Measurements from ENCODE around the gene GPA33.

The GPA33 gene

DNA sequence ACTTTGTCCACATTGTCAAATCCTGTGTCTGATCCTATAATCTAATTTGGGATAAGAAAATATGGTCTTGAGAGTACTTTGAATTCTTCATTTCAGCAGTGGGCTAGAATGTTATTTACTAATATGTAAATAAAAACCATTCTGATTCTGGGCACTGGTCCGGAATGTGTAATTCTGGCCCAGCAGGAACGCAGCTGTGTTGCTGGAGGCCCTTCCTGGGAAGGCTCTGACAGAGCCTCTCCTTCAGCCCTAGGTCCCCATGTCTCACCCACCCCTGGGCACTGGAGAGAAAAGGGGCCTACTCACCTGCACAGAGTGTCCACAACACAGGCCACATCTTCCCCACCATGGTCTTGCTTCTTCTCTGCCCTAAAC lies 251 bp downstream of the GPA33 start:
- no peak overlapping the region for H3K4me3 ChIP-seq (ENCODE audit: low read depth, low read length)
- TF ChIP-seq, protein P1, sequence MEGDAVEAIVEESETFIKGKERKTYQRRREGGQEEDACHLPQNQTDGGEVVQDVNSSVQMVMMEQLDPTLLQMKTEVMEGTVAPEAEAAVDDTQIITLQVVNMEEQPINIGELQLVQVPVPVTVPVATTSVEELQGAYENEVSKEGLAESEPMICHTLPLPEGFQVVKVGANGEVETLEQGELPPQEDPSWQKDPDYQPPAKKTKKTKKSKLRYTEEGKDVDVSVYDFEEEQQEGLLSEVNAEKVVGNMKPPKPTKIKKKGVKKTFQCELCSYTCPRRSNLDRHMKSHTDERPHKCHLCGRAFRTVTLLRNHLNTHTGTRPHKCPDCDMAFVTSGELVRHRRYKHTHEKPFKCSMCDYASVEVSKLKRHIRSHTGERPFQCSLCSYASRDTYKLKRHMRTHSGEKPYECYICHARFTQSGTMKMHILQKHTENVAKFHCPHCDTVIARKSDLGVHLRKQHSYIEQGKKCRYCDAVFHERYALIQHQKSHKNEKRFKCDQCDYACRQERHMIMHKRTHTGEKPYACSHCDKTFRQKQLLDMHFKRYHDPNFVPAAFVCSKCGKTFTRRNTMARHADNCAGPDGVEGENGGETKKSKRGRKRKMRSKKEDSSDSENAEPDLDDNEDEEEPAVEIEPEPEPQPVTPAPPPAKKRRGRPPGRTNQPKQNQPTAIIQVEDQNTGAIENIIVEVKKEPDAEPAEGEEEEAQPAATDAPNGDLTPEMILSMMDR (IDR thresholded peaks at IDR 0.05; ENCODE audit: control insufficient read depth, extremely low read depth, insufficient read depth) = no peak
- no peak for DNase-seq (ENCODE audit: low read depth)

DNA sequence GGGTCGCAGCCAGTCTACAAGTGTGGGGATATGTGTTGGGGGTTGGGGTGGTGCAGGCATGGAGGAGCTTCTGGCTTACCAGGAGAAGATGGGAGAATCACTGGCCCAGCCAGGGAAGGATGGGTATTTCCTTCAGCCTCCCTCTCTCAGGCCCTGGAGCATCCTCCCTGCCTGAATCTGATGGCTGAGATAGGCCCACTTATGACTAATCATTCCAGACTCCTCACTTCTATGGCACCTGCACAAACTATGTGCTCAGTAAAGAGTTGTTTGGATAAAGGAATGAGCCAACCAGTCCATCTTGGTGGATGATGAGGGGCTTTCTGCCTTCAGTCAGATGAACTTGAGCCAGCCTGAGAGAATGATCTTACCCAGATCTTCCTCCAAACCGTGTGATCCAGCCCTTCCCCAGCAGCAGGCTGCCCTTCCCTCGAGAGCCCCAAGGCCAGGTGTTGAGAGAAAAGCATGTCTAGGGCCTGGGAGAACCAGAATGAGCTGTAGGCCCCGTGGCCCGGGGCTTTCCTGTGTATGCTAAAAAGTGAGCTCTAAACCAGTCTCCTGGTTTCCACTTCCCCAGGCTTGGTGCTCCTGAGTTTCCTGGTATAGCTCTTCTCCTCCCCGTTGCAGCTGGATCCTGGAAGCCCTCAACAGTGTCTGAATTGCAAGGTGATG lies 1.3 kb downstream of the GPA33 start:
- DNase-seq (ENCODE audit: low read depth) = no peak
- H3K4me3 ChIP-seq (ENCODE audit: low read depth, low read length) = no peak overlapping the region
- TF ChIP-seq, protein P1 (IDR thresholded peaks at IDR 0.05; ENCODE audit: control insufficient read depth, extremely low read depth, insufficient read depth) = no peak

DNA sequence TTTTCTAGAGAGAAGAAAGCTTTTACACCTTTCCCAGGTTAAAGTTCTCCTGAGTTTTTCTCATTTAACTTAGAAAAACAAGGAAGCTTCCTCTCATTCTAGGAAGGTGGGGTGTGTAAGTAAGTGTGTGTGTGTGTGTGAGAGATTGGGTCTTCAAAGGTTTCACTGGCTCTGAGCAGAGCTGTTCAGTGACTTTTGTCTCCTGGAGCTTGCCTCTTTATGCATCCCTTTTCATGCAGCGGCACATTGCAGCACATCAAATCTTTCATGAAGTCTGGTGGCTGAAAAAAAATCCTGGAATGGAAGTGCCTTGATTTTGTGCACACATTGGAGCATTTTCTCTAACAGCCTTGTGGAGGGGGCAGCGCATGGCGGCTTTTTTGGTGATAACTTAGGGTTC lies 3.4 kb downstream of the GPA33 start:
- H3K4me3 ChIP-seq (ENCODE audit: low read depth, low read length) = no peak overlapping the region
- no peak for DNase-seq (ENCODE audit: low read depth)
- TF ChIP-seq, protein P1 (IDR thresholded peaks at IDR 0.05; ENCODE audit: control insufficient read depth, extremely low read depth, insufficient read depth) = no peak

DNA sequence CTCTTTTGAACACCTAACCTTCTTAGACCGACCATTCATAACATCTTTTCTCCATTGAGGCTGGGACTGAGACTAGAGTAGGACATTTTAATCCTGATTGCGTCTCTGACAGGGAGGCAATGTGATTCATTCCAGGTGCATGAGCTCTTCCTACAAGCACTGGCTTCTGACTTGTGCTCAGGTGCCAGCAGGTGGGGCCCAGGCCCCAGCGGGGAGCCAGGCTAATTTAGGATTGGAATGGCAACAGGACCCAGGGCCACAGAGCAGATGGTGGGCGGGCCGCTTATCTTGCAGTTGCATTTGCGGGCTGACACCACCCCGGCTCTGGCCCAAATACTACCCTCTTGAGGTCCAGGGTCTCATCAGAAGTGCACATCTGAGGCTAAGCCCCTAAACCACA lies 4.1 kb downstream of the GPA33 start:
- no peak overlapping the region for H3K4me3 ChIP-seq (ENCODE audit: low read depth, low read length)
- no peak for DNase-seq (ENCODE audit: low read depth)
- TF ChIP-seq, protein P1 (IDR thresholded peaks at IDR 0.05; ENCODE audit: control insufficient read depth, extremely low read depth, insufficient read depth) = no peak

DNA sequence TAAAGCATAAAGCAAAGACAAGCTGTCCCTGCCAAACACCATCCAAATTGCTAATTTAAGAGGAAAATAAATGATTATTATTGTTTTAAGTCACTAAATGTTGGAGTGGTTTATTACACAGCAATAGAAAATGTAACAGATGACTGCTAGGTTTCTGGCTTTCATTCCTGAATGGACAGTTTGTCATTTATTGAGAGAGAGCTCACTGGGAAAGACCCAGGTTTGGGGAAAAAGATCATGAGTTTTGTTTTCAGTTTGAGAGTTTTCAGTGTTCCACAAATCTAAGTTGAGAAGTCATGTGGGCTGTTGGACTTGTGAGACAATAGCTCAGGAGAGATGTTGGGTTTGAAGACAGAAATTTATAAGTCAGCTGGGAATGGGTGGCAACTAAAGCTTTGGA lies 5.4 kb downstream of the GPA33 start:
- no peak for DNase-seq (ENCODE audit: low read depth)
- TF ChIP-seq, protein P1 (IDR thresholded peaks at IDR 0.05; ENCODE audit: control insufficient read depth, extremely low read depth, insufficient read depth) = no peak
- no peak overlapping the region for H3K4me3 ChIP-seq (ENCODE audit: low read depth, low read length)

DNA sequence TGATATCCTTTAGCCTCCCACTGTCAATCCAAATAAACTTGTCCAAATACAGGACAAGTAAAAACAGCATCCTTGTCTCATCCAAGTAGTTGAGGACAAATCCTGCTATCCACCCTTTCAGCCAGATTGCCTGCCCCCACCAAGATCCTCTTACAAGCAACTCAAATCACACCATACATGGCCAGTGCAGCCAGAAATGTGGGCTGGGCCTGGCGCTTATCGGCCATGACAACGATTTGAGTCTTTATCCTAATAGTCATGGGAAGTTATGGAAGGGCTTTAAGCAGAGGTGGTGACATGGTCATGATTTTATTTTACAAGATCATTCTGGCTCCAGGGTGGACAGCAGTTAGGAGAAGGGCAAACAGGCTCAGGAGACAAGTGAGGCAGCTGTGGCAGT lies 6.3 kb downstream of the GPA33 start:
- DNase-seq (ENCODE audit: low read depth) = no peak
- no peak overlapping the region for H3K4me3 ChIP-seq (ENCODE audit: low read depth, low read length)
- TF ChIP-seq, protein P1 (IDR thresholded peaks at IDR 0.05; ENCODE audit: control insufficient read depth, extremely low read depth, insufficient read depth) = no peak

DNA sequence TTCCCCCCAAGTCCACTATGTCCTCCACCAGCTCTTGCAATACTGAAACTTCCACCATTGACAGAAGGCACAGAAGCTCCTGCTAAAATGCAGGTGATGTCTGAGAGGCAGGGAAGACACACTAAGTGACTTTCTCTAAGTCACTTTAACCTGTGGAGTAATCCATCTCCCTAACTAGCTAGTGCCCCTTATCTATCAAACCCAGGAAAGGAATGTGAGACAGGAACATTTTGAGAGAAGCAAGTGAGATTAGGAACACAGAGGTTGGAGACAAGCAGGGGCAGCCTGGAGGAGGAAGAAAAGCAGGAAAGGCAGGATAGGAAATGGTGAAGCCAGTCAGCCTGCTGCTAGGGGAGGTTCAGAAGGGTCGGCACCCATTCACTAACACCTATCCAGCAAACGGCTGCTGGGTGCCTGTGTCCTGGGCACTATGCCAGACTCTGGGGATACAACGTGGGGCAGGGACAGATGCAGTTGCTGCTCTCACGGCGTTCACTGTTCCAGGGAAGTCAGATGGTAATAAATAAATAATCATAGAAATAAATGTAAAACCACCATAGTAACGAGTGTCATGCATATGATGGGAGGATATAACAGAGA lies 7.0 kb downstream of the GPA33 start:
- no peak overlapping the region for H3K4me3 ChIP-seq (ENCODE audit: low read depth, low read length)
- DNase-seq (ENCODE audit: low read depth) = no peak
- TF ChIP-seq, protein P1 (IDR thresholded peaks at IDR 0.05; ENCODE audit: control insufficient read depth, extremely low read depth, insufficient read depth) = no peak

Data from LNCaP clone FGC (cell line).